Measurements from ENCODE around the gene MRPL34. TPM values are rescaled to one million over a fixed set of nuclear protein-coding genes. Genes with fewer than 3 reads are reported as not detected.

The MRPL34 gene
- total RNA-seq, 1 donor from 2014 or later, result 47.7 TPM

- H3K36me3 Mint-ChIP-seq, result no peaks in the 10 kb centered on the region
These were observed 46.3 kb downstream of the MRPL34 start for GRCh38 chr19:17351815-17352435.

GRCh38 chr19:17352608-17353280 is 47.1 kb downstream of the MRPL34 start:
- no peaks in the 10 kb centered on the region for H3K9me3 Mint-ChIP-seq
- H3K36me3 Mint-ChIP-seq, result no peaks in the 10 kb centered on the region
- no peak overlapping the region for H3K4me3 Mint-ChIP-seq
- no peak for TF ChIP-seq CTCF (IDR thresholded peaks at IDR 0.05; ENCODE audit: unreplicated experiment)
- H3K27me3 Mint-ChIP-seq (ENCODE audit: low read depth), result peaks cover 6% of the 10 kb centered on the region
- DNase-seq (ENCODE audit: low spot score in 2 of 2, unreplicated experiment in 2 of 2), result no peak
- no peak overlapping the region for H3K27ac Mint-ChIP-seq
- peaks cover 4% of the 10 kb centered on the region for H3K4me1 Mint-ChIP-seq

More at GRCh38 chr19:17351815-17352435, 46.3 kb downstream of the MRPL34 start:
- Mint-ChIP-seq H3K4me3 (no peak overlapping the region), H3K27me3 (ENCODE audit: low read depth) (peaks cover 8% of the 10 kb centered on the region), H3K27ac (no peak overlapping the region), H3K4me1 (peaks cover 4% of the 10 kb centered on the region), H3K9me3 (no peaks in the 10 kb centered on the region)
- DNase-seq (ENCODE audit: low spot score in 2 of 2, unreplicated experiment in 2 of 2), result no peak
- TF ChIP-seq CTCF (IDR thresholded peaks at IDR 0.05; ENCODE audit: unreplicated experiment), result no peak

GRCh38 chr19:17353386-17353785 is 47.7 kb downstream of the MRPL34 start:
- H3K27ac Mint-ChIP-seq, result no peak overlapping the region
- peaks cover 4% of the 10 kb centered on the region for H3K27me3 Mint-ChIP-seq (ENCODE audit: low read depth)
- no peak overlapping the region for H3K4me3 Mint-ChIP-seq
- H3K4me1 Mint-ChIP-seq, result peaks cover 4% of the 10 kb centered on the region
- TF ChIP-seq CTCF (IDR thresholded peaks at IDR 0.05; ENCODE audit: unreplicated experiment), result no peak
- no peak for DNase-seq (ENCODE audit: low spot score in 2 of 2, unreplicated experiment in 2 of 2)
- H3K9me3 Mint-ChIP-seq, result no peaks in the 10 kb centered on the region
- H3K36me3 Mint-ChIP-seq, result no peaks in the 10 kb centered on the region

Other genes with a start within 250 kb of the MRPL34 start
- 11.9 to 14.7 TPM (median 13.3 TPM) in 3 replicates for gene HAUS8, start 230.4 kb upstream of the MRPL34 start, total RNA-seq
- gene MYO9B, start 230.1 kb upstream of the MRPL34 start, total RNA-seq, result 86.0 to 90.8 TPM (median 87.7 TPM) in 3 replicates
- gene USE1, start 90.5 kb upstream of the MRPL34 start, total RNA-seq, result 24.4 to 26.0 TPM (median 25.8 TPM) in 3 replicates
- 14.3 to 19.2 TPM (median 16.2 TPM) in 3 replicates for gene OCEL1, start 79.6 kb upstream of the MRPL34 start, total RNA-seq
- gene NR2F6, start 60.0 kb upstream of the MRPL34 start, total RNA-seq, result 59.1 to 61.8 TPM (median 61.2 TPM) in 3 replicates
- gene USHBP1, start 41.1 kb upstream of the MRPL34 start, total RNA-seq, result 0.45 TPM in 1 of 3 replicates, not detected in the others
- gene BABAM1, start 38.4 kb upstream of the MRPL34 start, total RNA-seq, result 91.6 to 98.6 TPM (median 92.2 TPM) in 3 replicates
- gene ANKLE1, start 24.0 kb upstream of the MRPL34 start, total RNA-seq, result 3.6 to 4.1 TPM (median 3.7 TPM) in 3 replicates
- 25.4 to 26.4 TPM (median 26.1 TPM) in 3 replicates for gene ABHD8, start 2.4 kb upstream of the MRPL34 start, total RNA-seq
- gene DDA1, start 3.7 kb downstream of the MRPL34 start, total RNA-seq, result 37.3 to 39.6 TPM (median 38.3 TPM) in 3 replicates
- 42.1 to 43.7 TPM (median 43.5 TPM) in 3 replicates for gene ANO8, start 29.0 kb downstream of the MRPL34 start, total RNA-seq
- gene GTPBP3, start 31.7 kb downstream of the MRPL34 start, total RNA-seq, result 42.5 to 47.0 TPM (median 45.0 TPM) in 3 replicates
- 0.93 to 1.1 TPM (median 0.94 TPM) in 3 replicates for gene PLVAP, start 71.5 kb downstream of the MRPL34 start, total RNA-seq
- 8.7 to 11.9 TPM (median 10.9 TPM) in 3 replicates for gene CCDC194, start 88.3 kb downstream of the MRPL34 start, total RNA-seq
- gene BST2, start 99.8 kb downstream of the MRPL34 start, total RNA-seq, result 326 to 362 TPM (median 360 TPM) in 3 replicates
- gene MVB12A, start 114.2 kb downstream of the MRPL34 start, total RNA-seq, result 53.5 to 57.2 TPM (median 54.5 TPM) in 3 replicates
- 4.8 to 6.0 TPM (median 5.1 TPM) in 3 replicates for gene TMEM221, start 142.8 kb downstream of the MRPL34 start, total RNA-seq
- gene NXNL1, start 155.1 kb downstream of the MRPL34 start, total RNA-seq, result not detected in 3 replicates
- 25.1 to 27.5 TPM (median 26.0 TPM) in 3 replicates for gene SLC27A1, start 164.7 kb downstream of the MRPL34 start, total RNA-seq
- gene PGLS, start 205.8 kb downstream of the MRPL34 start, total RNA-seq, result 100.0 to 106 TPM (median 104 TPM) in 3 replicates
- gene COLGALT1, start 249.8 kb downstream of the MRPL34 start, total RNA-seq, result 58.0 to 61.9 TPM (median 59.3 TPM) in 3 replicates

Data from mesothelial cell of epicardium (in vitro differentiated cells).